ENCODE results near the gene LCE6A.

Gene LCE6A

GRCh38 chr1:152871731-152872126, 29.1 kb downstream of the LCE6A start:
- in situ Hi-C loops (cut with HindIII; ENCODE audit: low sequenced_read_pairs): no loop called here

- in situ Hi-C loops (cut with HindIII; ENCODE audit: low sequenced_read_pairs): no loop called here
Measured at GRCh38 chr1:152873495-152873894, 30.8 kb downstream of the LCE6A start.

DNA sequence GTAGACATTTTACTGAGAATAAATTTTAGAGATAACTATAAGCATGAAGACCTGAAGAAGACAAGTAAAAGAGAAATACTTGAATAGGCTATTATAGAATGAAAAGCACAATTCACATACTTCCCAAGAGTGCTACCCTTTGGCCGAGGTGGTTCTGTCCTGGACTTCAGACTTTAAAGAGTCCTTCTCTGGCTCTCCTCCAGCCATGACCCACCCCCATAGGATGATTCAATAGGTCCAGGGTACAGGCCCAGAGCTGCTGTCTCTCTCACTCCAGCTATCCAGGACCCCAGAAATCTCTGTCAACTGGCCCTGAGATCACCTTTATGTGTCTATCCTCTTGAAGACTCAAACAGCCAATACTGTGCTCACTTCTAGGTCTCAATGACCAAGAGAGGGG, 34.2 kb downstream of the LCE6A start:
- in situ Hi-C loops (cut with HindIII; ENCODE audit: low sequenced_read_pairs): no loop called here

DNA sequence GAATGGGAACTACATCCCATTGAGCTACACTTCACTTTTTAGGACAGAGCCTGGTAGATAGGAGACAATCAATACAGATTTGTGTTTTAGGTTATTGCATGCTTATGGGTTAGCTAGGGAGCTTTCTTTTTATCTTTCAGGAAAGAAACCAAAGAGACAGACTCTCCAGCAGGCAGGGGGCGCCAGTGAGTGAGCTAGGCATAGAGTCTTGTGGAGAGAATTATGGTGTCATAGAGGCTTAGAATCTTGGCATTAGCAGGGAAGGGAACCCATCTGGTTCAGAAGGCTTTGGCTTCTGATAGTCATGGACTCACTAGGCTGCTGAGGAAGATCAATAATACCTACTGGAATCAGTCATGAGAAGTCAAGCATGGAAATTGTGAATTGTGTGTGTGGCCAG, 35.4 kb downstream of the LCE6A start, which contains the start of gene SMCP:
SMCP (plus strand) TSS at position 281 of the 400 bp plus-strand sequence. CDS start 6,101 bp downstream, outside the sequence.
- in situ Hi-C loops (cut with HindIII; ENCODE audit: low sequenced_read_pairs): no loop called here

GRCh38 chr1:152879559-152880198, 37.0 kb downstream of the LCE6A start:
- in situ Hi-C loops (cut with HindIII; ENCODE audit: low sequenced_read_pairs): no loop called here

- in situ Hi-C loops (cut with HindIII; ENCODE audit: low sequenced_read_pairs): no loop called here
Measured at GRCh38 chr1:152880316-152880715, 37.7 kb downstream of the LCE6A start.

- in situ Hi-C loops (cut with HindIII; ENCODE audit: low sequenced_read_pairs): no loop called here
Measured at GRCh38 chr1:152880907-152881306, 38.3 kb downstream of the LCE6A start.

DNA sequence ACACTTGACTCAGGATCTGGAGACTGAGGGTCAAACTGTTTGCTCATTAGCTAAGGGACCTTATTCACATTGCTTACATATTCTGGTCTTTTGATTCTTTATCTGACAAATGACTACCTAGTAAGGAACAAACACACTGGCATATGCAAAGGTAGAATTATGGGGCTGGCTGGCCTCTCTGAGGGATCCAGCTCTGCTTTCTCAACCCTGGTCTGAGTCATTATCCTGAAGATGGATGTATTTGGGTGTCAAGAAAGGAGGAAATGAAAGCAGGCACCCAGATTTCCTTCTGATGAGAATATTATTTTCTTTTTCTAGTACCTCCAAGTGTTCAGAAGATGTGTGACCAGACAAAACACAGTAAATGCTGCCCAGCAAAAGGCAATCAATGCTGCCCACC, 41.4 kb downstream of the LCE6A start:
- in situ Hi-C loops (cut with HindIII; ENCODE audit: low sequenced_read_pairs): no loop called here

DNA sequence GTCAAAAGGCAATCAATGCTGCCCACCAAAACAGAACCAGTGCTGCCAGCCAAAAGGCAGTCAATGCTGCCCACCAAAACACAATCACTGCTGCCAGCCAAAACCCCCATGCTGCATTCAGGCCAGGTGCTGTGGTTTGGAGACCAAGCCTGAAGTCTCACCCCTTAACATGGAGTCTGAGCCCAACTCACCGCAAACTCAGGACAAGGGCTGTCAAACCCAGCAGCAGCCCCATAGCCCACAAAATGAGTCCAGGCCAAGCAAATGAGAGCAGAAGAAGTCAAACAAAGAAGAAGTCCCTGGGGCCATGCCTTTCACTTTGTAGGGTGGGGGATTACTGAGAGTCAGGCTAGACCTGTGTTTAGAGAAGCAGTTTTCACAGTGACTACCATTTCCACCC, 41.9 kb downstream of the LCE6A start:
- in situ Hi-C loops (cut with HindIII; ENCODE audit: low sequenced_read_pairs): no loop called here

DNA sequence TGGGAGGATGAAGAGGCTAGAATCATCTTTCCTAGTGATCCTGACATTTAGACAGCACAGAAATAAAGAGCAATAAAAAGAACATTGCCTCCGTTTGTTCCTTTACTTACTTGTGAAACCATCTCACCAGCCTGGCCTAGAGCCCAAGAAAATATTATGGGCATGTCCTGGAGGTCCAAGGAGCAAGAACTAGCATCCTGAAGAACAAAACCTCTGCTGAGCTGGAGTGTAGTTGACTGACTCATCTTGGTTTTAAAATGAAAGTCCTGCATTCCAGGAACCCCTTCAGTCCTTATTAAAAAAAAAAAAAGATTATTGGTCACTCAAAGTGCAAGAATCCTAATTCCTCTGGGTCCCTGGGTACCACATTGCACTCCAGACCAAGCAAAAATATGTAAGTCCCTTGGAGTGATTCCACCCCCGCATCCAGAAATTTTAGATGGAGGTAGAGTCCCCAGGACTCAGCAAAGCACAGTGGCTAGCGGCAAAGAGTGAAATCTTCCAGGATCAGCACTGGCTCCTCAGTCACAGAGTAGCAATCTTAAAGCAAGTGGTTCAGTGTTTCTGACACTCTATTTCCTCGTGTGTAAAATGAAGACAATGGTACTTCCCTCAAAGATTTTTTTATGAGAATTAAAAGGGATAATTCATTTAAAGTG, 42.4 kb downstream of the LCE6A start:
- in situ Hi-C loops (cut with HindIII; ENCODE audit: low sequenced_read_pairs): no loop called here

DNA sequence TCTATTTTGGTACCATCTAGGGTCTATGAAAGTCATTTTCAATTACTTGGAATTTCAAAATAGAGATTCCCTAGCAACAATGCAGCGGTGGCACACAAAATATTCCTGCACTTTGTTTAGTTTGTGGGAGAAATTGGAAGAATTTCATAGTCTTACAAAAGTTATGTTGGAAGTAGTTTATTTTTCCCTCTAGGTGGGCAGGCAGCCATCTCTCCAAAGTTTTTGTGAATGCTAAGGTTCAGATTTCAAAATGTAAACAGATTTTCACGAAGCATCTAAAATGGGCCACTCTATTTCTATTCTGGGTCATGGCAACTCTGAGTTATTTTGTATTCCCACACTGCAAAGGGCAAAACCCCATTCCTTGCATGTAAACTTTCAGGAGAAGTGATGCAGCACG, 43.4 kb downstream of the LCE6A start:
- in situ Hi-C loops (cut with HindIII; ENCODE audit: low sequenced_read_pairs): no loop called here

DNA sequence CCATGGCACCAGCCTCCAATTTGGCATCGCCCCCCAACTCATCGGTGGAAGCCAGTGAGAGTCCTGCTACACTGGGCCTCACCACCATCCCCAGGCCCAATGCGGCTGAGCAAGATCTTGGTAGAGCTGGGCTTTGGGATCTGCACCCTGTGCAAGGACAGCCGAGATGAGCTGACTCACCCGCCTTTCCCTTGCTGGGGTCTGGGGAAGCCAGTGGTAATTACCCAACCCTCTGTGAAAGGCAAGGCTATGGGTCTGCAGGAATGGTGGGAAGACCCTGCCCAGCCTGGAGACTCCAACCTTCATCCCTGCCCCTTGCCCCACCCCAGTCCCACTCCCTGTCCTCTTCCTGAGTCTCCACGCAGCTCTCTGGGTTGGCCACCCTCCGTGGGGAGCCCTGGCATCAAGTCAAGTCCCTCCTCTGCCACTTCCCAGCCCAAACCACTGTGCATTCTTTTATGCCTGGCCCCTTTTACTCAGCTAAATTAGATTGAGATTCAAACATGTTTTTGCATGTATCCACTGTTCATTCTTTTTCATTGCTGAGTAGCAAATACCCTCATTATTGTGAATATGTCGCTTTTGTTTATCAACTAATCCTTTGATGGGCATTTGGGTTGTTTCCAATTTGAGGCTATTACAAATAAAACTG, 44.2 kb downstream of the LCE6A start:
- in situ Hi-C loops (cut with HindIII; ENCODE audit: low sequenced_read_pairs): no loop called here

DNA sequence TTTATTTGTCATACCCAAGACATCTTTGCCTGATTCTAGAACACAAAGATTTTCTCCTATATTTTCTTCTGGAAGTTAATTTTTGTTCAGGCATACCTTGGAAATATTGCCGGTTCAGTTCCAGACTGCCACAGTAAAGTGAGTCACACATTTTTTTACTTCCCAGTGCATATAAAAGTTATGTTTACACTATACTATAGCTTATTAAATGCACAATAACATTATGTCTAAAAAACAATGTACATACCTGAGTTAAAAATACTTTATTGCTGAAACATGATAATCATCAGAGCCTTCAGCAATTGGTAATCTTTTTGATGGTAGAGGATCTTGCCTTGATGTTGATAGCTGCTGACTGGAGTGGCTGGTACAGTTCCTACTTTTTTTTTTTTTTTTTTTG, 45.5 kb downstream of the LCE6A start:
- in situ Hi-C loops (cut with HindIII; ENCODE audit: low sequenced_read_pairs): no loop called here
